A549 treated with RU486 at 1 μM for 4 hours (cell line): ENCODE results near the gene CRYGC. TPM values are rescaled to one million over a fixed set of nuclear protein-coding genes. Genes with fewer than 3 reads are reported as not detected.

Experiments used
- total RNA-seq: library from RNA; stranded (reverse); fragments of 200-300 nt; extraction: Qiagen RNA extraction; gene quantifications from 5 replicates; pipeline ENCODE4 v1.2.3, GENCODE V29; 2022; ENCODE audit warnings: low read depth

The CRYGC gene
- not detected in 5 replicates for total RNA-seq

DNA sequence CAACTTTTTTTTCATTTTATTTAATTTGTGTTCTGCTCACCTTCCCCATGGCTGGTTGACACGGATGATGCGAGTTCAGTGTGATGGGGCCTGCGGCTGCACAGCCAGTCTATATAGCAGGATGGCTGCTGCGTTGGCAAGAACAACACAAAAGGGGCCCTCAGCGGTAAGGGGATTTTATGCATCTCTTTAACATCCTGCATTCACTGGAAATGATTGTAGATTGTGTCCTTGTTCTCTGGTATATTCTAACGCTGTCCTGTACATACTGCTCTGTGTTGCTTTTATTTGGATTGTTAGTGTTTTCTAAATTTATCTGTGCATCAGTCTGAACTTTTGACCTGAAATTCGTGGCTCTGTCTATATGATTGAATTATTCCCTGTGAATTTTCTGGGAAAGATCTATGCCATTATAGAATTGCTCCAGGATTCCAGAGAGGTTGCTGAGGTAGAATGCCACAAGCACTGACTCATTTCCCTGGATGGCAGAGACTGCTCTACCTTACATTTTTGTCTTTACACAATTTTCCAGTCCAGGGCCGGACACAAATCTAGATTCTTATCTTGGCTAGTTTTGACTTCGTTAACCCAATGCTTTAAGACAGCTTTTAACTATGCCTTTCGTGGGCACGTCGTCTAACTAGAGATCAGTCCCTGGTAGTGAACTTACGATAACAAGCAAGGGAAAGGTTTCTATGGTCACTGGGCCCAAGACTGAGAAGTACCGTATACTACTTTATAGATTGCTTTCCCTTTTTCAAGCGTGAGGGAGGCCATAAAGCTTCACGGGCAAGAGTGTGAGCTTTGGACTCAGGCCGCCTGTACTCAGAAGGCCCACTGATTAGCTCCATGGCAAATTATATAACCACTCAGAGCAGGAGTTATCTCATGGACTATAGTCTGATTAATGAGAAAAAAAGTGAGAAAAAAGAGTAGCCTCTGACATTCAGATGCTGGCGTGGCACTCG, at the start of gene CRYGC:
Gene CRYGC, minus strand, starts transcription at position 85 of the 968 bp plus-strand sequence. Its CDS starts 36 bp downstream, at position 49.

DNA sequence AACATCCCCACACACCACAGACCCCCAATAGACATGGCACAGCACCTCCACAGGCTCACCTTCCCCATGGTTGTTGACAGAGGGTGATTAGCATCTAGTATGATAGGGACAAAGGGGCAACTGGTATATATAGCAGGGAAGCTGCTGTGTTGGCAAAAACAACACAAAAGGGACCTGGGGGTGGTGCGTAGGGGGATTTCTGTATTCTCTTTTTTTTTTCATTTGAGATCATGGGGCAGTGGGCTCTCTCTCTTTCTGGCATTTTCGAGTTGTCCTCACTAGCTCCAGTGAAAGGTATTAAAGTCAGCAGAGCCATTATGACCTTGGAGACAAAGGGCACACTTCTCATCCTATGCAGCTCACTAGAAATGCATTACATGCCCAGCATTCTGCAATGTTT, 33.9 kb upstream of the CRYGC start, which contains the start of gene CRYGA:
Gene CRYGA, minus strand, starts transcription at position 101 of the 400 bp plus-strand sequence. Its CDS starts 33 bp downstream, at position 68.

GRCh38 chr2:208146006-208146405, 16.4 kb upstream of the CRYGC start, which contains the start of gene CRYGB:
Gene CRYGB (minus strand): TSS chr2:208146158. CDS start chr2:208146120, 38 bp downstream.

GRCh38 chr2:208124013-208124715, 5.5 kb downstream of the CRYGC start, which contains the start of gene CRYGD:
Gene CRYGD (minus strand): TSS chr2:208124524. CDS start chr2:208124473, 51 bp downstream.

Other genes starting within 250 kb of the CRYGC start
- gene PLEKHM3, start 104.3 kb downstream of the CRYGC start, total RNA-seq = 2.5 to 3.5 TPM (median 3.2 TPM) in 5 replicates
- gene CRYGD, start 5.3 kb downstream of the CRYGC start, total RNA-seq = not detected in 5 replicates
- gene CRYGB, start 16.3 kb upstream of the CRYGC start, total RNA-seq = not detected in 5 replicates
- not detected in 5 replicates for gene CRYGA, start 33.8 kb upstream of the CRYGC start, total RNA-seq
- gene C2orf80, start 60.2 kb upstream of the CRYGC start, total RNA-seq = not detected in 5 replicates
- 64.8 to 89.4 TPM (median 81.4 TPM) in 5 replicates for gene IDH1, start 125.2 kb upstream of the CRYGC start, total RNA-seq
- gene PIKFYVE, start 136.4 kb upstream of the CRYGC start, total RNA-seq = 3.3 to 7.5 TPM (median 7.2 TPM) in 5 replicates